ENCODE measurements around the gene PSKH1.
"Not testable (repeated sequence)": the region's sequence is repeated elsewhere in the genome, so short reads cannot be mapped to it uniquely, and the experiment has no call there.

PSKH1 gene

GRCh38 chr16:67961551-67961957 lies 68.5 kb downstream of the PSKH1 start:
- DNase-seq (ENCODE audit: low spot score) = no peak

GRCh38 chr16:67962135-67962534 lies 69.1 kb downstream of the PSKH1 start:
- DNase-seq (ENCODE audit: low spot score) = no peak

- DNase-seq (ENCODE audit: low spot score) = no peak
Observed at GRCh38 chr16:67963292-67963661, 70.2 kb downstream of the PSKH1 start.

- no peak for DNase-seq (ENCODE audit: low spot score)
Observed at GRCh38 chr16:67963662-67964321, 70.7 kb downstream of the PSKH1 start.

- no peak for DNase-seq (ENCODE audit: low spot score)
Observed at GRCh38 chr16:67964477-67965131, 71.5 kb downstream of the PSKH1 start.

DNA sequence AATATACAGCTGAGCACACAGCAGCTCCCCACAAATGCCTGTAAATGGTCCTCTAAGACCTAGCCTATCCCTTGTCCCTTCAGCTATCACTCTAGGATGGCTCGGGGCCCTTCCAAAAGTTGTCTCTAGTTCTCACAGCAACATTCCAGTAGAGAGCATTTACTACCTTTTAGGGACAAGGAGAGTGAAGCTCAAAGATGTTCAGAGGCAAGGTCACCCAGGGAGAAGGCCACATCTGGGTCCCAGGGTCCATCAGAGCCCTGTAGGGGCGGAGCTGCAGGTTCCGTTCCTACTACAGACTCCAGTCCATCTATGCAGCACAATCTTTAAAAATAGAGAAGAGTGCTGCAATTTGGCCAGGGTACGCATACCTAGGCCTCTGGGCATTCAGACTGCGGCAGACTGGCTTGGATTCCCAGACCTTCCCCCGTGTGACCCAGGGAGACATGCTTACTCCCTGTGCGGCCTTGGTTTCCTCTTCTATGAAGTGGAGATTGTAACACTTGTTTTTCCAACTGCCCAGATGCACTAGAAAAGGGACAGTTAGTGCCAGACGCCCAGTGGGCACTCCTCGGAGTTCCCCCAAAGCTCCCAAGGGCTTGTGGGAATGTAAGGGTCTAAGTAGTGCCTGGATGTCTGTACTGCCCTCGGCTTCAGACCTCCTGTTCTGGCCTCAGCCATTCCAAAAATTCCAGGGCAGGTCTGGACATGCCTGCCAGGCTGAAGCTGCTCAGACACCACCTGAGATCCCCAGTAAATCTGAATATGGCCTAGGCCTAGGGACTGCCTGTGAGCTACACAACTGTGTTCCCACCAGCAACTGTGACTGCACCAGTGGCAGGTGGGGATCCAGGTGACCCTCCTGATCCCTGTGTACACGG lies 72.9 kb downstream of the PSKH1 start:
- DNase-seq (ENCODE audit: low spot score) = no peak

DNA sequence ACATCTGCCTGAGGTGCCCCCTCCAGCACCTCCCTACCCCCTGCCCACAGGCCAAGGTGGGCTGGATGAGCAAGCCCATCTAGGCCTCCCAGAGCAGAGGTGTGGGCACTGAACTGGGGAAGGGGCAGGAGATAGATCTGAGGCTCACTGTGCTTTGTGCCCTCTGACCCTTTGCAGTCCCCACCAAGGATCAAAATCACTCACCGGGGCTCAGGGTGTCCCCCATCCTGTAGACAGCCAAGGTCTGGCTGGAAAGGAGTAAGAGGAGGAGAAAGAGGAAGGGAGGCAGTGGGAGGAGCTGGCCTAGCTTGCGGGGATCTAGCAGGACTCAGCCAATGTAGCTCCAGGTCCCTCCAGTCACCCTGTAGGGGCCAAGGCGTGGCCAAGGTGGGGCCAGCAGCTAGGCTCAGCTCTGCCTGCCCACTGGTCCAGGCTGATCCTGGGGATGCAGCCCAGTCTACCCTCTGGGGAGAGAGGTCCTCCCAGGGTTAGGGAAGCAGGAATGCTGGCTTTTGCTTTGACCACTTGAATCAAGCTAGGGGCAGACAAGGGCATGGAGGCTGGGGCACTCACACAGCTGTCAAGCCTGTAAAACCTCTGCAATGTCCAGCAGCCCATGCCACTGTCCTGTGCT lies 73.6 kb downstream of the PSKH1 start:
- DNase-seq (ENCODE audit: low spot score) = no peak

DNA sequence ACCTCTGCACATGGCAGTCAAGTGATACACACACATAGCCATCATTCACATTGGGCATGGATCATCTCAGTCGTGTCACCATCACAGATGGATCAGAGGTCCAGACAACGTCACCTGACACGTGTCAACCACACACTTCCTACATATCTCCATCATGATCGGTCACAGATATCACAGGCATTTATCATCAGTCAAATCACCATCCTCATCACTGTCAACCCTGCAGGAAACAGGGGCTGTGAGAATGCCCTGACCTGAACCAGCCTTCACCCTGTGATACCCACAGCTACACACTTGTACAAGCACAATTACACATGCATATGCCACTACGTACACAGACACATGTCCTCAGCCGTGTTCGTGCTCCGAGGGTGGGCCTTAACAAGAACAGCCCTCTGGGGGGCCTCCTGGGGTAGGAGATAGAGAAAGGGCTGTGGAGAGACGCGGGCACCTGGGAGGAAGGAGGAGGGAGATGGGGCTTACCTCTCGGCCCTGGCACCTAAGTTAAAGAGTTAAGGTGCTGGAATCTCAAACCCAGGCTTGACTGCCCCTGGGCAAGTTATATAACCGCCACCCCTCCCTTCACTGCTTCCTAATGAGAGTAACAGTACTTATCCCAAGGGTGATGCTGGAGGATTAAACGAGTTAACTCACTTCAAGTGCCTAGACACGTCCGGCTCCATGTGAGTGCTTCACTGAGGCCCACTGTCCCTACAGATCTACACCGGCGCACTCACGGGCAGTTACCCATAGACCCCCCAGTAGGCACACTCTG lies 74.3 kb downstream of the PSKH1 start:
- DNase-seq (ENCODE audit: low spot score) = peak; percentile 54

- peak; percentile 19 for DNase-seq (ENCODE audit: low spot score)
Observed at GRCh38 chr16:67967958-67968399, 74.9 kb downstream of the PSKH1 start.

GRCh38 chr16:67968400-67969253 lies 75.6 kb downstream of the PSKH1 start, which contains the start of gene SLC12A4:
SLC12A4 (minus strand) TSS chr16:67968637; CDS start chr16:67968553, 84 bp downstream.
- peak; percentile 91 for DNase-seq (ENCODE audit: low spot score)

- DNase-seq (ENCODE audit: low spot score) = no peak
Observed at GRCh38 chr16:67969254-67970039, 76.4 kb downstream of the PSKH1 start.

DNA sequence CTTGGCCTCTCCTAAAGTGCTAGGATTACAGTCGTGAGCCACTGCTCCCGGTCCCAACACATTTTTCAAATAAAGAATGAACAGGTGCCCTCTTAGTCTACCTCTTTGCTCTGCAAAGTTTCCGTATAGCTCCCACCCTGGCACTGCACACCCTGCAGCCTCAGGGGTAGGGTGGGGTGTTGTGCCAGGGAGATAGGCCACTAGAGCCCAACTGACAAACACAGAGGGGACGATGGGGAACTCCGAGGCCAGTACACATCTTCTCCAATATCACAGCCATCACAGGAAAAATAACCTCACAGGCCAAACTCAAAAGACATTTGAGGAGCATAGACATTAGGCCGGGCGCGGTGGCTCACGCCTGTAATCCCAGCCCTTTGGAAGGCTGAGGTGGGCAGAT lies 78.1 kb downstream of the PSKH1 start:
- DNase-seq (ENCODE audit: low spot score) = no peak

DNA sequence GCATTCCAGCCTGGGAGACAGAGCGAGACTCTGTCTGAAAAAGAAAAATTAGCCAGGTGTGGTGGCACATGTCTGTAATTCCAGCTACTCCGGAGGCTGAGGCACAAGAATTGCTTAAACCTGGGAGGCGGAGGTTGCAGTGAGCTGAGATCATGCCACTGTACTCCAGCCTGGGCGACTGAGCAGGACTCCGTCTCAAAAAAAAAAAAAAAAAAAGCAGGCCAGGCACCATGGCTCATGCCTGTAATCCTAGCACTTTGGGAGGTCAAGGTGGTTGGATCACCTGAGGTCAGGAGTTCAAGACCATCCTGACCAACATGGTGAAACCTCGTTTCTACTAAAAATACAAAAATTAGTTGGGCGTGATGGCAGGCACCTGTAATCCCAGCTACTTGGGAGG lies 79.2 kb downstream of the PSKH1 start:
- DNase-seq (ENCODE audit: low spot score) = not testable (repeated sequence)

- DNase-seq (ENCODE audit: low spot score) = no peak
Observed at GRCh38 chr16:67975321-67976105, 82.5 kb downstream of the PSKH1 start.

DNA sequence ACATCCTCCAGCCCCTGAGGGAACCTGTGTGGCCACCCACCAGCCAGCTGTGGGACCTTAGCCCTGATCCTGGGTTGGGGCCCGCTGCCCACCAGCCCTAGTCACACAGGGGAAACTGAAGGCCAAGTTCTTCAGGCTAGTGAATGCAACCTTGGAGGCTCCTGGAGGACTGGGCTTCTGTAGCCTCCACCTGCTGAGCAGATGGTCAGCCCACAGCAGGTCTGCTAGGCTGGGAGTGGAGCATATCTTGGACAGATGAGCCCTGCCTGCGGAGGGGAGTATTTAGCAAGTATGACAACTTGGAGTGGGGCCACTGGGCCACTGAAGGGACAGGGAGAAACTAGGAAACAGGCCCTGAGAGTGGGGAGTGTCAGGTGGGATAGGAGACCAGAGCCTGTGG lies 83.2 kb downstream of the PSKH1 start:
- DNase-seq (ENCODE audit: low spot score) = no peak

GRCh38 chr16:67977005-67977404 lies 84.0 kb downstream of the PSKH1 start:
- DNase-seq (ENCODE audit: low spot score) = no peak

DNA sequence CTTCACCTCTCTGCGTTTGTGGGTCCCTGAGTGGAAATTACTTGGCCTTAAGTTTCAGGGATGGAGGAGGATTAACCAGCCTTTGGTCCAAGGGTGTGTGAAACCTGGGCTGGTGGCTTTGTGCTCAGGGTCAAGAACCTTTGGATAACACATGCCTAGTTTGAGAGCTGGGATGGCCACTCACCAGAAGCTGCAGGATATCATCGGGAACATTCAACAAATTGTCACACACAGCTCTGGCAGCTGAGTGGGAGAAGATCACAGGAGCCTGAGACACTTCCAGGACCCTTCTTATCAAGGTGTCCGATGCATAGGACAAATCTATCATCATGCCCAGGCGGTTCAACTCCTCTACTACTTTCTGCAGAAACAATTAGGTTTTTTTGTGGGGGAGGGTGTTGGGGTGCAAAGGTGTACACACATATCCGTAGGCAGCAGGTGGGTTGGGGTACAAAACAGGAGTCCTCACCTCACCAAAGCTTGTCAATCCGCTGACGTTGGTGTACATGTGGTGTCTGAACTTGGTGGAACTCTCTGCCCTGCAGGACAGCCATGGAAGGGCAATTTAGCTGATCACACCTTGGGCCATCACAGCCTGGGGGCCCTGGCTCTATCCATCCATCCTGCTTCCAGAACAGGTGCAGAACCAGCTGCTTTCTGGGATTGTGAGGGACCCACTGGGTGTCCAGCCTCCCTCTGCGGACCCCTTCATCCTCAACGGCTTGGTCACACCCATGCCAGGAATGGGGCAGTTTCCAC lies 84.6 kb downstream of the PSKH1 start:
- DNase-seq (ENCODE audit: low spot score) = no peak

All from activated CD4-positive, alpha-beta T cell treated with anti-CD3 and anti-CD28 coated beads, Interleukin-2, Interleukin-4, amounts not matched to agents 100 ng/mL and 50 ng/mL, durations not matched to agents 16 hours and 8 hours (primary cell).